ENCODE data around the gene PBRM1.

The PBRM1 gene

DNA sequence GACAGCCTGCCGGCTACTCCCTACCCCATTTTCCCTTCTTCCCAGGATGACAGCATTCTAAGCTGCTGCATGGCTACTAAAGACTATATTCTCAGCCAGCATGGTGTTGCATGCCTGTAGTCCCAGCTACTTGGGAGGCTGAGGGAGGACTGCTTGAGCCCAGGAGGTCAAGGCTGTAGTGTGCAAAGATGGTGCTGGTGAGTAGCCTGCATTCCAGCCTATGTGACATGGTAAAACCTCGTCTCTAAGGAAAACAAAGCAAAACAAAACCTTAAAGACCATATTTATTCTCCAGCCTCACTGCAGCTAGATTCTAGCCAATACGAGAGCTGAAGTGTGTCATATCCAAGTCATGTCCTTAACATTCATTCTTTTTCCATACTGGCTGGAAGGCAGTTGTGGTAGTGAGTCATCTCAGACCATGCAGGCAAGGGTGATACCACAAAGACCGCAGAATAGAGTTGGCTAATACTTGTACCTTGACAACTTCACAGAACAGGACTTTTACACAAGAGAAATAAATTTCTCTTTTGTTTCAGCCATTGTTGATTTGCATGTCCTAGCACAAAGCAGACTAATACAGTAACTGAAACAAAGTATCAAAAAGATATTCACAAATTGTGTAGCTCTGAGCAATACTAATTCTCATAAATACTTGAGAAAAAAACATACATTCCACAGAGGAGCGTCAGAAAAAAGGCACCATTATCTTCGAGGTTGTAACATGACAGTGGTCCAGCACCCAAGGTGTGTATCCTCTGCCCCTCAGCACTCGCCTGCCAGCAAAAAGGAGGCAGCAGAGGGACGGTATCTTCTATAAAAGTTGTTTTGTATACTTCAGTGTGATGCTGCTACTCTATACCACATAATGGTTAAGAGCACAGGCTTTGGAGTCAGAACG, 14.8 kb downstream of the PBRM1 start:
- no peak for DNase-seq (ENCODE audit: low read depth in 2 of 3, low spot score in 2 of 3)

DNA sequence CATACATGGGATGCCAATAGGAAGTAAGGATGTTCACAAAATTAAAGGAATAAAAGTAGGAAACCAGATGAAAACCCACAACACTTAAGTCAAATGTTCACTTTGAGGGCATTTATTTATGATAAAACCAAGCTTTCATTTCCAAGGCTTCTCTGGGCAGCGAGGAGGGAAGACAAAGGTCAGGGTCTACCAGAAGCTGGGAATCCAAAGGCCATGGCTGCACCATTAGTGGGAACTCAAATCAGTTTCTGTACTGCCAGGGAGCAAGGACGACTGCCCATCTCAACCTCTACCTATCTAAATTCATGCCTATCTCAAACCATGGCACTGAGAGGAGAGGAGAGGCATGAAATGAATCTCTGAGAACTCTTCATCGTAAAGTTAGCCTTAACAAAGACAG, 22.6 kb downstream of the PBRM1 start:
- DNase-seq (ENCODE audit: low read depth in 2 of 3, low spot score in 2 of 3): no peak

DNA sequence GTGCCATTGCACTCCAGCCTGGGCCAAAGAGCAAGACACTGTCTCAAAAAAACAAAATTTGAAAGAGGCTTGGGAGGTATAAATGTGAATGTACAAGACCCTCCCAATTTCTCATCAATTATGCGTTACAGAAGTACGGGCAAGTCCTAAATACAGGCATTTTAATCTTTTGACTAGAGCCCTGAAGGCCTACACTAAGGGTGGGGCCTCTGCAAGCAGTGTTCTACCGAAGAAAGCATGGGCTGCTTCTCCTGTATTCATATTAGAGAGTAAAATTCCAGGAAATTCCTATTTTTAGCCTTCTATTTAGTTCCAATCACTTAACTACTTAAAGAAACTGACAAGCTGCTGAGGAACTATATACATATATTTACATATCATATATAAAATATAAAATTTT, 25.7 kb downstream of the PBRM1 start:
- no peak for DNase-seq (ENCODE audit: low read depth in 2 of 3, low spot score in 2 of 3)

DNA sequence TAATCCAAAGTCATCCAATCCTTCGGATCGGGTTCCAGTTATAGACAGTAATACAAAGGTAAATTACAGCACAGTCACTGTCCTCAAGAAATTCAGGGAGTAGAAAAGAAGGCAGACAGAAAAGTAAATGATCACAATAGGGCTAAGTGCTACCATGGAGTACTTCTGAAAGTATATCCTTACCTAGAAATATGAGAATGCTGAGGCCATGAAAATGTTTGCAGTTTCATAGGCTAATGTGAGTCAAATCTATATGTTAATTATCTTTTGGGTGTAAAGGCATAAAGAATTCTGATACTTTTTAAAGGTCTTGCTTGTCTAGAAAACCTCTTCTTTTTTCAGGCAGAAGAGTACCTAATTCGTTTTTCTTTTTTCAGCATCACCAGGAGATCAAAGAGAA, 29.8 kb downstream of the PBRM1 start:
- no peak for DNase-seq (ENCODE audit: low read depth in 2 of 3, low spot score in 2 of 3)

DNA sequence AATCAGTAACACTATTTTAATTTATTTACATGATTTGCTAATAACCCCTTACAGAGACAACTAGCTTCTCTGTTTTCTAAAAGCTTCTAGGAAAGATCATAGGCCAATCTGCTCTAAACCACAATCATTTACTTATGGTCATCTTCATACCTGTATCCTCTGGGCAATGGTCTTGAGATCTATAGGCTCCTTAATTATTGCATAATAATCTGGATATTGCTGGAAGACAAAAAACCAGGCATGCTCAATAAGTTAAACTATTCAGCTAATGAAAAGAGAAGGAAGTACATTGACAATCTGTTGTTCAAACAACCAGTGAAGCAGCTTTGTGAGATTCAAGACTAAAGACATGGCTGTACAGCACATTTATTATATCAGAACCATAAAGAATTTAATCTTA, 34.1 kb downstream of the PBRM1 start:
- no peak for DNase-seq (ENCODE audit: low read depth in 2 of 3, low spot score in 2 of 3)

DNA sequence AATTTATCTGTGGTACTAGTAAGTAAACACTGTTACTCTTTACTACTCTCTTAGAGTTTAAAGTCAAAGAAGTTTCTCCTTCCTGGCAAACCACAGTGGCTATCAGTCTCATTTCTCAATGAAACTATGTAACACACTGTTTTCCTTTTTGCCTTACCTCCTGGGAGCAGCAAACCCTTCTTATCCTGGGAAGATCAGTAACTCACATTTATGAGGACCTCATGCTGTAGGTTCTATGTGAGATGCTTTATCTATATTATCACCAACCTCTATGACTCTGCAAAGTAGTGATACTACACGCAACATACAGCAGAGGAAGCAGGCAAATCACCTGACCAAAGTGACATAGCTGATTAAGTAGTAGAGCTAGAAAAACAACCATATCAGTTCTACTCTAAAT, 35.3 kb downstream of the PBRM1 start:
- DNase-seq (ENCODE audit: low read depth in 2 of 3, low spot score in 2 of 3): no peak

DNA sequence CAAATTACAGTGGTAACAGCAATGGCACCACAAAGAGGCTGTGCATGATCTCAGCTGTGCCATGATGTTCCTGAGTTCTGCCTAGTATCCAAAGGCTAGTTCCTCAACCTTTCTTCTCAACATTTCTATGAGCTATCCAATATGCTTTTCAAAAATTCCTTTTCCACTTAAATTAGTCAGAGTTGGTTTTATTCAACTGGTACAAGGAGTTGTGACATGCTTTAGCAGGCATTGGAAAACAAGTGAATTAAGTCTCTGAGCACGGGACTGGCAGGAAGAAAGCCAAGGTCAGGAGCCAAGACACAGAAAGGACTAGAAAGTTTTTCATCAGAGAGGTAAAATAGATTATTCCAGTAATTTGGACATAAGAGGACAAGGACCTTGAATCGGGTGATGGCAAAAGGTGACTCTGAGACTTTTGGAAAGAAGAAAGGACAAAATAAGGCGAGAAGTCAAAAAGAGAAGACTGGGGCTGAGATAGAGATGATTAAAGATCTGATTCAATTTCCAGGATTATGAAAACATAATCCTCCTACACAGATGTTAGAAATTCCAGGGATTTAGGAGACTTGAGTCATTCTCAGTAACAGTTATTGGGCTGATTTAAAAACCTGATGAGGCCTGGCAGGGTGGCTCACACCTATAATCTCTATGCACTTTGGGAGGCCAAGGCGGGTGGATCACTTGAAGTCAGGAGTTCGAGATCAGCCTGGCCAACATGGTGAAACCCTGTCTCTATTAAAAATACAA, 36.1 kb downstream of the PBRM1 start:
- no peak for DNase-seq (ENCODE audit: low read depth in 2 of 3, low spot score in 2 of 3)

DNA sequence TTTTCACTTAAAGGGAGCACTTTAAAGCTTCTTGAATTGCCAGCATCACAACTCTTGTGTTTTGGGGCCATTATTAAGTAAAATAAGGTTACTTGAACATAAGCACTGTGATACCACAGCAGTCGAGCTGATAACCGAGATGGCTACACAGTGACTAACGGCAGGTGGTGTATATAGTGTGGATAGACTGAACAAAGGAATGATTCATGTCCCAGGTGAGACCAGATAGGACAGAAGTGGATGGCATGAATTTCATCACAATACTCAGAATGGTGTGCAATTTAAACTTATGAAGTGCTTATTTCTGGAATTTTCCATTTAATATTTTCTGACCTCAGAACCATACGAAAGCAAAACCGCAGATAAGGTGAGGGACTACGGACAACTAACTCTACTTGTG, 40.2 kb downstream of the PBRM1 start:
- DNase-seq (ENCODE audit: low read depth in 2 of 3, low spot score in 2 of 3): no peak

DNA sequence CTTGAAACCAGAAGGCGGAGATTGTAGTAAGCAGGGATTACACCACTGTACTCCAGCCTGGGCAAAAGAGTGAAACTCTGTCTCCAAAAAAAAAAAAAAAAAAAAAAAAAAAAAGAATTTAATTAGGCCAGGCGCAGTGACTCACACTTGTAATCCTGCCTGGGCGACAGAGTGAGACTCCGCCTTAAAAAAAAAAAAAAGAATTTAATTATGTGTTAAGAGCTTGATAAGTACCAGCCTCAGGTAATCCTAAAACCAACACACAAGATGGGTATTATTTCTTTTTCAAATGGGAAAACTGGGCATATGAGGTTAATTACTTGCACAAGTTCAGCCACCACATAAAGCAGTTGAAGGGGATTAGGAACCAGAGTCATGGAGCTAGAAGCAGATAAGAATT, 49.0 kb downstream of the PBRM1 start:
- DNase-seq (ENCODE audit: low read depth in 2 of 3, low spot score in 2 of 3): no peak

DNA sequence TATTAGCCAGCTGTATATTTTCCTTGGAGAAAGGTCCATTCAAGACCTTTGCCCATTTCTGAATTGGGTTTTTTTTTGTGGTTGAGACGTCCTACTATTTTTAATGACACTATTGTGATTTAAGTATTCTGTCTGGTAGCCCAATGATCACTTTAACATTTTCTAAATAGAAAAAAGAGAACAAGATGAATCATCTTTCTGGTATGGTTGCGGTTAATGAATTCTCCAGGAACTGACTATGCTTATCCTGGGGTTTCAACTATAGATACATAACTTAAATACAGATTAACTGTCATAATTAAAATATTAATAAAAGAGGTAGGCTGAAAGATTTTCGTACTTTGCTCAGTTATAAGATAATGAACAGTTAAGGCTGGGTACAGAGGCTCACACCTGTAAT, 51.9 kb downstream of the PBRM1 start:
- DNase-seq (ENCODE audit: low read depth in 2 of 3, low spot score in 2 of 3): no peak

DNA sequence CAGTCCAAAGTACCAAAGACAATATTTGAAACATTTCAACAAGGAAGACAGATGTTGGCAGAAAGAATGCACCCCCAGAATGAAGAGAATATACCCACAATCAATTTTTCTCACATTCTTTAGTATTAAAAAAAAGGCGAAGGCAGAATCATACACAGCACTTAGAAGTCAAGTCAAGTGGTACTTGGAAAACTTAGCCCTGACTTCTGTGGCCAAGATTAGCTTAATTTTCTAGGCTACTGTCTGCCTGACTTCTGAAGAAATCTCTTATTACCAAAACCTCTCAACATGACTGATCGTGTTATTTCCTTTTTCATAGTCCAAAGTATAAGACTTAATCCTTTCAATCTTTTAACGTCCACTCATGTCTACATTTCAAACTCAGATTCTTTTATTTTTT, 60.7 kb downstream of the PBRM1 start:
- no peak for DNase-seq (ENCODE audit: low read depth in 2 of 3, low spot score in 2 of 3)

DNA sequence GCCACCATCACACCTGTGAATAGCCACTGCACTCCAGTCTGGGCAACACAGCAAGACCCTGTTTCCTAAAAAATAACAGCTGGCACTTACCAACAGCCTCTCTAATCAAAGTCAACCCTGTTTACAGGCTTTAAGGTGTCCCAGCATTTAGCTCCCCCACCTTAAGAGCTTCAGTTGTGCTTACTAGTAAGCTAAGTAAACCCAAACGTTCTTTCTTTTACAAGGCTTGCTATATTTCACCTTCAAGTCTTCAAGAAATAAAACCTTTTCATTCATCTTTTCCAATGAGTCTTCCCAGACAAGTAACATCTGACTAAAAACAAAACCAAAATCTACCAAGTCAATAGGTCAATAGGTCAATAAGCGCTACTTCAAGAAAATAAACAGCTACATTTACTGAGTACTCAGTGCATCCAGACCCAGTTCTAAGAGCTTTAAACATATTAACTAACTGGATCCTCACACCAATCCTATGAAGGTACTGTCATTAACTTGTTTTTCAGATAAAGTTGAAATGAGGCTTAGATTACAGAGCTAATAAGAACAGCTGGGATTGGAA, 62.4 kb downstream of the PBRM1 start:
- DNase-seq (ENCODE audit: low read depth in 2 of 3, low spot score in 2 of 3): no peak

DNA sequence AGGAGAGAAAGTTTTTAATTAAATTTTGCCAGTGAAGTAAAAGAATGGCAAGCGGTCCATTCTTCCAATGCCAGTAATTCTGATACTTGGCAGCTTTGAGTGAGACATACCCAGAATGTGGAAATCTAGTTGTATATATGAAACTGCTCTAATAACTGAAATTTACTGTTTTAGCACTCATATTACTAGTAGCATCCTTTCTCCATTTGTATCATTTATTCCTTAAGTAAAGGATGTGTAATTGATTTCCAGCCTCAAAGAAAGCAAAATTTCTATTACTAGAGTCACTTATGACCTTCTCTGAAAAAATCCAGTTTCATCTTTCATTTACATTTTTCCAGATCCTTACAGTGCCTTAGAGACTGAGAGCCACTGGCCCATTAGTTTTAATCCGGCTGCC, 65.1 kb downstream of the PBRM1 start:
- no peak for DNase-seq (ENCODE audit: low read depth in 2 of 3, low spot score in 2 of 3)

DNA sequence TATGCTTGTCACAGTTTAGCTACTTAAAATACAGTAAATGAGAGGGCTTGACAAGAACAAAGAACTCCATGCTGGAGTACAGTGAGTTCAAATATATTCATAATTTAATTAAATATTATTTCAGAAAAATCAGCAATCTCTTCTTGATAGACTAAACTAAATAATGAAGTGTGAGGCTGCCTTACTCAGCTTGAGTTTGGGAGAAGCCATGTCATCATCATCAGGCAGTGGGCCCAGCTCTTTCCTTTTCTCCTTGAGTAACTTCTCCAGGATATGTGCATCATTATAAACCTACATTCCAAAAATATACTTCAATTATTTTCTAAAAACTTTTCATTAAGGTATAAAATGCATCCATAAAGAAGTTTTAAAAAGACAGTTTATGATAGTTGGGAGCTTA, 70.5 kb downstream of the PBRM1 start:
- DNase-seq (ENCODE audit: low read depth in 2 of 3, low spot score in 2 of 3): no peak

DNA sequence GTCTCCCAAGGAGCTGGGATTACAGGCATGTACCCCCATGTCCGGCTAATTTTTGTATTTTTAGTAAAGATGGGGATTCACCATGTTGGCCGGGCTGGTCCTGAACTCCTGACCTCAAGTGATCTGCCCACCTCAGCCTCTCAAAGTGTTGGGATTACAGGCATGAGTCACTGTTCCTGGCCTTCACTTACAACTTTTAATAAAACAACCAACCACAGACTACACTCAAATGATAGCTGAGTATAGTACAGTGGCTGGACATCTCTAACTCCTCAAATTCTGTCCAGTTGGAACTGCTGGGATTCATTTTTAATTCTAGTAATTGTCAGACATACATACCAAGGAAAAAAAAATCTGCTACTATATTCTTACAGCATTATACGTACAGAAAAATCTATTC, 71.0 kb downstream of the PBRM1 start:
- DNase-seq (ENCODE audit: low read depth in 2 of 3, low spot score in 2 of 3): no peak

DNA sequence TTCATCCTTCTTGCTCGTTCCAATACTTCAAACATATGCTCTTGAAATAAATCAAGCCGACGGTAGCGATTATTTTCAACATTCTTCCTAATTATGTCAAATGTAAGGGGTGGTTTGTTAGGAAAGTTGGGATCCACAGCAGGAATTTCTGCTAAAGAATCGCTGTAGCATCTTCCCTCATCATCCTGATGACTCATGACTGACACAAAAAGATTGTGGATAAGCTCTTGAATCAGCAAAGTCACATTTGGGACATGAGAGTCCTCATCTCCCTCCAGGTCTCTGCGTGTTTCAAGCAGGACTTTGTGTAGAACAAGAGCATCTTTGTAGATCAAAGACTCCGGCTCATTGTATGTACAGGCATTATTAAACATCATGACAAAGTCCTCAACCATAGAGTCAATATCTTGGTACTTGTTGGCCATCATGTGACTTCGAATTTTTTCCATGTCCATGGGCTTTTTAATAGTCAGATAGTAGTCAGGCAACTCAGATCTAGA, 76.3 kb downstream of the PBRM1 start:
- no peak for DNase-seq (ENCODE audit: low read depth in 2 of 3, low spot score in 2 of 3)

DNA sequence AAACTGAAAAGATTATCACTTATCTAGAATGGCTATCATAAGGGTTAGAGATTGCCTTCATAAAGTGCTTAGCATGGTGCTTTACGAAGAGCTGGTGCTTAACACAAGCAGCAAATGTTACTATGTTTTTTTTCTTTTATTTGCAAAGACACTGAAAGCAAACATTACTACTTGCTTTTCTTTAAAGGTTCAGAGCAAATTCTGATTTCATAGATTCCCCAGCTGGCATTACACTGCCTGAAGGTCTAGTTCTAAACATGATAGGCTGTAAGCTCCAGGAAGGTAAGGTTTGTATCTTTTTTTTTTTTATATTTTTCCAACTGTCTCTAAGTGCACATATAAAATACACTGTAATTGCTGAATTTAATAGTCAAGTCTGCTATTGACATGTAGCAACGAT, 77.4 kb downstream of the PBRM1 start:
- DNase-seq (ENCODE audit: low read depth in 2 of 3, low spot score in 2 of 3): no peak

DNA sequence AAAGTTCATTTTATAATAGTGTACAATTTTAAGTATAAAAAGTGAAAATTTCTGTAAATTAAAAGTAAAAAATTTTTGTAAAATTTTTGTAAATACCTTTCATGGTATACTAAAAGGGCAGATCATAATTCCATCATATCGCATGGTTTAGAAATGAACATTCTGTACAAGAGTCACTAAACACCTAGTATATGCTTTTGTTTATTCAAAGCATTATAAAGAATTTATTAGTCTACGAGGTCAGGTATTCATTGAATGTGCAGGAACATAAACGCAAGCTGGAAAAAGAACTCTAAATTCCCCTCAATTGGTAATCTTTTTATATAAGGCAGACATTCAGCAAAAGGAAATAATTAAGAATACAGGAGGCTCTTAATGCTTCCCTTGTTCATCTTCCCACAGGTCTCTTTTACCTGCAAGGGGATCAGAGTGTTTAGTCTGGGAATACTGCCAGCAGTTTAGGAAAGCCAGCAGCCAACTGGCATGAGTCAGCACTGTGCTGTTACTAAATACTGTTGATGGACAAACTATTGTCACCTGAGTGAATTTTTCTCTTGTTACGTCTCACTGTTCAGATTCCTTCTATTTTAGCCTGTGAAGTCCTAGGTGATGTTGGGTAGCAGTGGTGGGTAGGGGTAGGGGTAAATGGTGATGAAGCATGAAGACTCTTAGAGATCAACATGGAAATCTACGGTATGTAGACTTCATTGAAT, 79.2 kb downstream of the PBRM1 start:
- DNase-seq (ENCODE audit: low read depth in 2 of 3, low spot score in 2 of 3): no peak

DNA sequence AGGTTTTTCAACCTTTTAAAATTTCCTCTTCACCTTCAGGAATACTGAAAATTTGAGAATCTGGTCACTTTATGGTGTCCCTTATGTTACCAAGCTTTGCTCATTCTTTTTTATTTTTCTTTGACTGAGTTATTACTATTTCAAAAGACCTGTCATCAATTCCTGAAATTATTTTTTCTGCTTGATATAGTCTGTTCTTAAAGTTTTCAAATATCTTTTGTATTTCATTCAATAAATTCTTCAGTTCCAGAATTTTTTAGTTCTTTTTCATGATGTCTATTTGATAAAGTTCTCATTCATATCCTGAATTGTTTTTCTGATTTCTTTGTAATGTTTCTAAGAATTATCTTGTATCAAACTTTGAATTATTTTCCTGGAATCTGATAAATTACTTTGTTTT, 85.5 kb downstream of the PBRM1 start:
- no peak for DNase-seq (ENCODE audit: low read depth in 2 of 3, low spot score in 2 of 3)

DNA sequence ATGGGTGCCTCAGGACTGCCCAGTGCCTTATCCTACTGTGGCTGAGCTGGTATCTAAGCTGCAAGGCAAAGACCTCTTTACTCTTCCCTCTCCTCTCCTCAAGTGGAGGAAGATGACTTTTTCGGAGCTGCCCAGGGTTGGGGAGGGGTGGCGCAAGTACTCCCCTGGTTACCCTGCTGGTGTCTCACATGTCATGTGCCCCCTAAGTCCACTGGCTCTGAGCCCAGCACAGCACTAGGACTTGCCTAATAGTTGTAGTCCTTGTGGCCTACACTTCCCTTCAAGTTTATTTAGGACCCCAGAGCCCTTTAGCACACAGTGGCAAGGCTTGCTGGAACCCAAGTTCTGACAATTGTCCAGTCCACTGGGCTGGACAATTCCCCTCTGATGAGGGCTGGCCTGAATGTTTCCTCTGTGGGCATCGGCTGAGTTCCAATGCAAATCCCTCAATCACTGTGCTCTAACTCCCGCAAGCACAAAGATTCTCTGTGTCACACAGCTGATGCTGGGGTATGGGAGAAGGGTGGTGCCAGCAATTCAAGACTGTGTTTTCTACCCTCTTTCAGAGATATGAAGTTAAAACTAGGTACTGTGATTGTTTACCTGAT, 89.0 kb downstream of the PBRM1 start:
- DNase-seq (ENCODE audit: low read depth in 2 of 3, low spot score in 2 of 3): no peak

DNA sequence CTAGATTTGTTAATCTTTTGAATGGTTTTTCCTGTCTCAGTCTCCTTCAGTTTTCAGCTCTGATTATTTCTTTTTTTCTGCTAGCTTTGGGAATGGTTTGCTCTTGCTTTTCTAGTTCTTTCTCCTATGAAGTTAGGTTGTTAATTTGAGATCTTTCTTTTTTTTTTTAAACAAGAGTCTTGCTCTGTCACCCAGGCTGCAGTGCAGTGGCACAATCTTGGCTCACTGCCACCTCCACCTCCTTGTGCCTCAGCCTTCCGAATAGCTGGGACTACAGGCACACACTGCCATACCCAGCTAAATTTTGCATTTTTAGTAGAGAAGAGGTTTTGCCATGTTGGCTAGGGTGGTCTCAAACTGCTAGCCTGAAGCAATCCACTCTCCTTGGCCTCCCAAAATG, 92.6 kb downstream of the PBRM1 start:
- no peak for DNase-seq (ENCODE audit: low read depth in 2 of 3, low spot score in 2 of 3)

Data from activated CD8-positive, alpha-beta memory T cell treated with anti-CD3 and anti-CD28 coated beads for 48 hours (primary cell).